Heart left ventricle (tissue), 16 donors: Measurements from ENCODE around the gene PDE9A. TPM values are rescaled to one million over a fixed set of nuclear protein-coding genes. Genes with fewer than 3 reads are reported as not detected.
A peak's percentile ranks its signal among the peaks of the same experiment; 100 is the strongest.

Experiments used
- ATAC-seq, 4 donors: fragments of 200-7000 bp; cut with Tn5 transposase; one replicate each; pipeline ENCODE4 v1.9.1; 2020 to 2022; ENCODE audit warnings: moderate library complexity in 4 of 4, mild to moderate bottlenecking in 3 of 4, moderate number of reproducible peaks in 1 of 4
- DNase-seq, 5 donors: peaks; one replicate each; pipeline ENCODE4 v3.0.0-alpha.2; 2020
- H3K27ac ChIP-seq, 12 donors: fragments of 200-600 bp; sonication (generic) in 4 of 12; one replicate each; pipeline versions ENCODE4 v1.5.0 to v1.8.0; 2016 to 2022; ENCODE audit warnings: mild to moderate bottlenecking in 2 of 12
- H3K27me3 ChIP-seq, 9 donors: fragments of 200-600 bp; sonication (generic) in 2 of 9; one replicate each; pipeline versions ENCODE4 v1.5.1 to v1.8.0; 2016 to 2022; ENCODE audit warnings: mild to moderate bottlenecking in 3 of 9
- H3K36me3 ChIP-seq, 9 donors: fragments of 200-600 bp; sonication (generic) in 2 of 9; one replicate each; pipeline versions ENCODE4 v1.5.0 to v1.8.0; 2018 to 2022; ENCODE audit warnings: mild to moderate bottlenecking in 2 of 9
- H3K4me1 ChIP-seq, 12 donors: fragments of 200-600 bp; sonication (generic) in 4 of 12; one replicate each; pipeline versions ENCODE4 v1.5.0 to v1.8.0; 2016 to 2022; ENCODE audit warnings: mild to moderate bottlenecking in 3 of 12
- H3K4me3 ChIP-seq, 12 donors: fragments of 200-600 bp; sonication (generic) in 4 of 12; one replicate each; pipeline versions ENCODE4 v1.5.0 to v1.8.0; 2017 to 2022; ENCODE audit warnings: mild to moderate bottlenecking in 9 of 12, moderate library complexity in 4 of 12
- H3K9me3 ChIP-seq, 12 donors: fragments of 200-600 bp; sonication (generic) in 4 of 12; one replicate each; pipeline versions ENCODE4 v1.5.0 to v1.8.0; 2016 to 2022; ENCODE audit warnings: mild to moderate bottlenecking in 1 of 12
- POLR2A ChIP-seq, 2 donors: fragments of 450-650 bp; IDR thresholded peaks; one replicate each; pipeline ENCODE4 v1.6.1; 2017; ENCODE audit warnings: antibody characterized with exemption in 2 of 2, mild to moderate bottlenecking in 2 of 2, moderate library complexity in 2 of 2
- WGBS, 4 donors: extraction: QIAGEN DNeasy Blood & Tissue Kit in 2 of 4; methylation state at CpG; one replicate each; pipeline versions ENCODE4 v1.1.5 to v1.1.7; 2013 to 2018; 5-methylcytosine and 5-hydroxymethylcytosine counted together
- intact Hi-C, 10 donors: fragments of 100-400 bp; cut with DNase I; formaldehyde crosslinking; loops; one replicate each; pipeline versions ENCODE4 v1.11.1 to v1.14.2; 2022
- polyA plus RNA-seq, 2 donors: library from polyadenylated mRNA; stranded (reverse); fragments of 200-250 nt; gene quantifications; one replicate each; pipeline ENCODE4 v1.2.3, GENCODE V29; 2013
- total RNA-seq, 9 donors: library from RNA; depleted of rRNA in 2 of 9; stranded (reverse); fragments of >200 nt in 2 of 9; fragmentation: NEBNext Ultra II Directional in 3 of 9; extraction: Animal tissue kit (Norgen Biotek cat#: 25700) in 3 of 9; gene quantifications; one replicate each; pipeline versions ENCODE4 v1.1.0 to v1.2.4, GENCODE V29; 2016 to 2023
- TF ChIP-seq, protein P1 (sequence below), 12 donors: fragments of 200-600 bp; sonication (generic) in 4 of 12; IDR thresholded peaks; one replicate each; pipeline versions ENCODE4 v1.5.0 to v1.8.0; 2018 to 2022; ENCODE audit warnings: antibody characterized with exemption in 12 of 12, mild to moderate bottlenecking in 5 of 12
- donor health status: ischemic (EF 13 %, LVEDD 7.1; RV severe dilation, severe dysfunction).
- donor health status: healthy with polysubstance abuse.
- donor health status: DM: no; HTN: yes; CAD: no.
- donor health status: DM: no; HTN: no; CAD: no.
- donor health status: ischemic (EF 25% LVEDD 6.9; RV normal size, moderate dysfunction).
- donor health status: ischemic (EF 25% LVEDD 5.7; RV mildly dilated, moderate dysfunction).
- donor health status: healthy.
- donor health status: DM: yes; HTN: yes; CAD: no.
- donor health status: ischemic (EF 35%, LVEDD 5.7; RV mildly dilated, moderate dysfunction).
- donor health status: nonischemic (EF 11% LVEDD 7.7; RV severe dilation, severe dysfunction).
- donor health status: DM: yes; HTN: yes; CAD: no.
- donor health status: PGD.
- donor health status: ischemic (EF 29% LVEDD 5.4; RV normal size, mild dysfunction).
- donor health status: nonischemic (EF 23%, LVEDD 6.1; RV moderate dilation, normal function).

Gene PDE9A
- total and polyA plus RNA-seq, 11 donors, result 1.5 to 4.0 (median 3.1) TPM

- H3K4me1 ChIP-seq, result peaks cover 0 to 38% (median 19%) of the 10 kb centered on the region in 12 donors
These were observed 1.7 kb downstream of the PDE9A start for GRCh38 chr21:42654913-42655795.

GRCh38 chr21:42655796-42656770 lies 2.7 kb downstream of the PDE9A start:
- Histone ChIP-seq H3K27me3 (peaks cover 0 to 43% (median 17%) of the 10 kb centered on the region in 9 donors), H3K4me3 (no peak overlapping the region), H3K27ac (peak overlapping the region in 1 of 12 donors; percentile 66), H3K36me3 (no peaks in the 10 kb centered on the region), H3K9me3 (no peaks in the 10 kb centered on the region), H3K4me1 (peaks cover 0 to 38% (median 19%) of the 10 kb centered on the region in 12 donors)
- WGBS, 4 donors, result 61 to 70% (median 64%) methylated on average over 26 to 31 of the region's 31 CpGs
- peak in 1 of 5 donors; percentile 42 for DNase-seq
- TF ChIP-seq POLR2A (IDR thresholded peaks at IDR 0.05), result no peak
- TF ChIP-seq, protein P1, sequence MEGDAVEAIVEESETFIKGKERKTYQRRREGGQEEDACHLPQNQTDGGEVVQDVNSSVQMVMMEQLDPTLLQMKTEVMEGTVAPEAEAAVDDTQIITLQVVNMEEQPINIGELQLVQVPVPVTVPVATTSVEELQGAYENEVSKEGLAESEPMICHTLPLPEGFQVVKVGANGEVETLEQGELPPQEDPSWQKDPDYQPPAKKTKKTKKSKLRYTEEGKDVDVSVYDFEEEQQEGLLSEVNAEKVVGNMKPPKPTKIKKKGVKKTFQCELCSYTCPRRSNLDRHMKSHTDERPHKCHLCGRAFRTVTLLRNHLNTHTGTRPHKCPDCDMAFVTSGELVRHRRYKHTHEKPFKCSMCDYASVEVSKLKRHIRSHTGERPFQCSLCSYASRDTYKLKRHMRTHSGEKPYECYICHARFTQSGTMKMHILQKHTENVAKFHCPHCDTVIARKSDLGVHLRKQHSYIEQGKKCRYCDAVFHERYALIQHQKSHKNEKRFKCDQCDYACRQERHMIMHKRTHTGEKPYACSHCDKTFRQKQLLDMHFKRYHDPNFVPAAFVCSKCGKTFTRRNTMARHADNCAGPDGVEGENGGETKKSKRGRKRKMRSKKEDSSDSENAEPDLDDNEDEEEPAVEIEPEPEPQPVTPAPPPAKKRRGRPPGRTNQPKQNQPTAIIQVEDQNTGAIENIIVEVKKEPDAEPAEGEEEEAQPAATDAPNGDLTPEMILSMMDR (IDR thresholded peaks at IDR 0.05), result no peak
- ATAC-seq, result no peak
- intact Hi-C loops, result loop anchor here in 4 of 10 donors (5.0 to 10.0 kb wide), 5 partner anchors 49 to 129 kb away; no protein-coding TSS in a partner anchor

More at GRCh38 chr21:42654913-42655795, 1.7 kb downstream of the PDE9A start:
- TF ChIP-seq, protein P1 (IDR thresholded peaks at IDR 0.05), result no peak
- no peak for TF ChIP-seq POLR2A (IDR thresholded peaks at IDR 0.05)
- Histone ChIP-seq H3K27ac (peak overlapping the region in 1 of 12 donors; percentile 86), H3K36me3 (no peaks in the 10 kb centered on the region), H3K9me3 (no peaks in the 10 kb centered on the region), H3K4me3 (peak overlapping the region in 11 of 12 donors; percentile 57 to 87 (median 68)), H3K27me3 (peaks cover 0 to 43% (median 17%) of the 10 kb centered on the region in 9 donors)
- 61 to 69% (median 64%) methylated on average over 18 of the region's 18 CpGs for WGBS, 4 donors
- ATAC-seq, result no peak
- intact Hi-C loops, result loop anchor here in 8 of 10 donors (5.0 to 10.0 kb wide), 8 partner anchors 50 to 167 kb away; no protein-coding TSS in a partner anchor
- peak in 1 of 5 donors; percentile 15 for DNase-seq

DNA sequence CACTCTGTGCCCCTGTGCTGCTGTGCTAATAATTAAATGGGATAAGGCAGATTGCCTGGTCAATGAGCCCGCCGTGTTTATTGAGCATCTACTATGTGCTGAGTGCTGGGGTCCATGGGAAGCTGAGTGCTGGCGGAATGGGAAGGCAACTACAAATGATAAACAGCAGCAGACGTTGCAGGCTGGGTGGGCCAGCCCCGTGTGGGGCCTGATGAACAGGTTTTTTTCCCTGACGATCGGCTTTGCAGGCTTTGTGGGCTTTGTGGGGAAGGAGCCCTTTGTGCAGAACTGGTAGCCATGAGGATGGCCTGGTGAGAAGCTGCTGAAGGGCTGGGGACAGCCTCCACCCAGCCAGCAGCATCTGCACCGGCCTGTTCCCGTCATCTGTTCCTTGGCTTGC lies 3.5 kb downstream of the PDE9A start:
- Histone ChIP-seq H3K27me3 (peaks cover 0 to 40% (median 17%) of the 10 kb centered on the region in 9 donors), H3K36me3 (no peaks in the 10 kb centered on the region), H3K9me3 (no peaks in the 10 kb centered on the region), H3K4me1 (peaks cover 0 to 34% (median 19%) of the 10 kb centered on the region in 12 donors), H3K27ac (peak overlapping the region in 1 of 12 donors; percentile 66), H3K4me3 (no peak overlapping the region)
- intact Hi-C loops, result loop anchor here in 4 of 10 donors (5.0 to 10.0 kb wide), 5 partner anchors 48 to 128 kb away; no protein-coding TSS in a partner anchor
- DNase-seq, result peak in 1 of 5 donors; percentile 41
- no peak for ATAC-seq
- 90 to 94% (median 93%) methylated on average over 9 of the region's 9 CpGs for WGBS, 4 donors
- TF ChIP-seq POLR2A (IDR thresholded peaks at IDR 0.05), result no peak
- TF ChIP-seq, protein P1 (IDR thresholded peaks at IDR 0.05), result no peak
